HG02610 (cell line): Measurements from ENCODE around the gene GUSB.
"Not testable (repeated sequence)": the region's sequence is repeated elsewhere in the genome, so short reads cannot be mapped to it uniquely, and the experiment has no call there.

ENCODE experiments used
- ATAC-seq: cut with Tn5 transposase; IDR thresholded peaks from one replicate; pipeline ENCODE4 v1.9.1; 2021; ENCODE audit warnings: mild to moderate bottlenecking, moderate library complexity; ENCODE audit not compliant: unreplicated experiment

The GUSB gene

GRCh38 chr7:65981965-65982792 is at the start of gene GUSB:
TSS of gene GUSB (minus strand) at chr7:65982213. CDS start at chr7:65982183, 30 bp downstream.
- ATAC-seq = peak; percentile 82

- ATAC-seq = not testable (repeated sequence)
Observed at GRCh38 chr7:66028342-66028741, 46.3 kb upstream of the GUSB start.

- no peak for ATAC-seq
Observed at GRCh38 chr7:66016131-66016461, 34.1 kb upstream of the GUSB start.

GRCh38 chr7:66015440-66016130 is 33.6 kb upstream of the GUSB start:
- no peak for ATAC-seq

GRCh38 chr7:66013938-66014337 is 31.9 kb upstream of the GUSB start:
- ATAC-seq = no peak

- ATAC-seq = no peak
Observed at GRCh38 chr7:66007232-66007631, 25.2 kb upstream of the GUSB start.

GRCh38 chr7:66005115-66005671 is 23.2 kb upstream of the GUSB start:
- ATAC-seq = not testable (repeated sequence)

GRCh38 chr7:66000823-66001417 is 18.9 kb upstream of the GUSB start:
- ATAC-seq = not testable (repeated sequence)

GRCh38 chr7:65994984-65995383 is 13.0 kb upstream of the GUSB start:
- not testable (repeated sequence) for ATAC-seq

GRCh38 chr7:65992526-65992925 is 10.5 kb upstream of the GUSB start:
- no peak for ATAC-seq

- not testable (repeated sequence) for ATAC-seq
Observed at GRCh38 chr7:65991829-65992228, 9.8 kb upstream of the GUSB start.

GRCh38 chr7:65989694-65990080 is 7.7 kb upstream of the GUSB start:
- ATAC-seq = no peak

GRCh38 chr7:65988503-65988902 is 6.5 kb upstream of the GUSB start:
- not testable (repeated sequence) for ATAC-seq

- ATAC-seq = no peak
Observed at GRCh38 chr7:65988084-65988483, 6.1 kb upstream of the GUSB start.

- ATAC-seq = no peak
Observed at GRCh38 chr7:65983965-65984658, 2.1 kb upstream of the GUSB start.

- peak; percentile 78 for ATAC-seq
Observed at GRCh38 chr7:65980478-65981250, 1.3 kb downstream of the GUSB start.

GRCh38 chr7:65979583-65980477 is 2.2 kb downstream of the GUSB start:
- ATAC-seq = no peak

- ATAC-seq = no peak
Observed at GRCh38 chr7:65978891-65979582, 3.0 kb downstream of the GUSB start.
